Fibroblast of skin of back (primary cell): ENCODE data around the gene CDH4.
"Not testable (repeated sequence)": the region's sequence is repeated elsewhere in the genome, so short reads cannot be mapped to it uniquely, and the experiment has no call there.

Experiments
- DNase-seq: peaks from one replicate; pipeline ENCODE4 v3.0.0-alpha.2; 2013

Gene CDH4

DNA sequence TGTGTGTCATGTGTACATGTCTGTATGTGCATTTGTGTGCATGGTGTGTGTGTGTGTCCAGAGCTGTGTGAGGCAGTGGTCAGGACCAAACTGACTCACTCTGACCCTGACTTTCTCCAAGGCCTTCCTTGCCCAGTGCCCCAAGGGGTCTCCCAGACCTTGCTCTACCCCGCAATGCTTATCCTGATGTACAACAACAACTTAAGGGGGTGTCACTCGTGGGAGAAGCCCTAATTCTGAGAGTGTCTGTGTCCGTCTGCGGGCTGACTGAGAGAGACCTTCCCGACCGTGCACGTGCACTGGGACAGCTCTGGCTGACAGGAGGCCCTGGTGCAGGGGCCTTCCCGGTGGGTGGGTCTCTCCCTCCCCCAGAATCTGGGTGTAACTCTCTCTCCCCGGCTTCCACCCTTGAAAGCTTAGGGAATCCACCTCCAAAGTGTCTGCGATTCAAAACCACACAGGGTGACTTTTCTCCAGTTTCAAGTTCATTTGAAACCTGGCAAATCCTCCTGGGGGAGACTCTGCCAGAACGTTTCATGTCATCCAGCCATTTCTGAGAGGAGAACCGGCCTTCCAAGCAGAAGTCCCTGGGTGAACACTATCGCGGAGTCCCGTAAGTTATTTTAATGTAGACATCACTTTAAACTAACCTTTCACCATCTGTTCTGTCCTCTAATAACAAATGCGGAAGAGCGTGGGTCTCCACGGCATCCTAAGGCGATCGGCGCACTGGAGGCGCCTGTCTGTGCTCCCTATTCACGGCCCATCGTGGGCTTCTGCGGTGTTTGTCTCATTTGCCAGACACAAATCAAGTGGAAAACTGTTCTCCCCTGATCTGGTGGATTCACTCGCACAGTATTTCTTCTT is 588.1 kb downstream of the CDH4 start:
- DNase-seq: no peak

DNA sequence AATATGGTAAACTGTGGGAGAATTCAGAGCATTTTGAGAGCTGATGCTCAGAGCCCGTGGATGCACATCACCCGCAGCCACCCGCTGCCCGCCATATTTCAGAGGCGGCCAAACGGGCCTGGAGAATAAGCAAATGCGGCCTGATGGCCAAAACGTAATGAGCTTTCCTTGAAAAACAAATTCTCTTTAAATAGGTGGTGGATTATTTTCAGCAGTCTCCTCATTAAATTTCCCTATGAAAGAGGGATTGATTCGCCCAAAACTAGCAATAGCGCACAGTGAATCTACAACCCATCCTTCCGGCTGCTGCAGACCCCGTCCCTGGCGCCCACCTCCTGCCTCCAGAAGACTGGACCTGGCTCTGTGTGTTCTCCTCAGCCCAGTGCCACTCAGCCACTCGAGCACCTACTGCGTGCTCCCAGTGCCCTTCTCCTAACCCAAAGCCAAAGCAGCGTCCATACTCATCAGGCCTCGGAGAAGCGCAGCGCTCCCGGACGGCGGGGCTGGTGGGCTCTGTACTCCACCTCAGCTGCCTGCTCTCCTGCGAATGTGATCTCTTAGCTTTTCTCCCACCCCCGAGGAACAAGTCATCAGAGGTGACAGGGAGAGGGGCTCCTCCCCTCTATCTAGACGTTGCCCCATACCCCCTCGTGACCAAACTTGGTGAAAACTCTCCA is 588.9 kb downstream of the CDH4 start:
- no peak for DNase-seq

DNA sequence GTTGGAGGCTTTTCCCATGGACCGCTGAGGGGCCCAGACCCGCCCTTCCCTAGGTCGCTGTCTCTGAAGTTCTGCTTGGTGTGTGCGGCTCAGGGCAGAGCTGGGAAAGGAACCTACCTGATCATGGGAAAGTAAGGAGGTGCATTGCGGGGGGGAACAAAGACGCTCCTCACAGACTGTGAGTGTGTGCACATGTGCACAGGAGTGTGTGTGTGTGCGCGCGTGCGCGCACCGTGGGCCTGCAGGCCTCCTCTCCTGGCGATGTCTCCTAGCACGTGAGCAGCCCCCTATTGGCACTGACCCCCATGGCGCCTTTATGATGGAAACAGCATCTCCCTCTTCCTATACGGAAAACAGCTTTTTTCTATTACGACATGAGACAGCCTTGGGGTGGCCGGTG is 589.5 kb downstream of the CDH4 start:
- no peak for DNase-seq

DNA sequence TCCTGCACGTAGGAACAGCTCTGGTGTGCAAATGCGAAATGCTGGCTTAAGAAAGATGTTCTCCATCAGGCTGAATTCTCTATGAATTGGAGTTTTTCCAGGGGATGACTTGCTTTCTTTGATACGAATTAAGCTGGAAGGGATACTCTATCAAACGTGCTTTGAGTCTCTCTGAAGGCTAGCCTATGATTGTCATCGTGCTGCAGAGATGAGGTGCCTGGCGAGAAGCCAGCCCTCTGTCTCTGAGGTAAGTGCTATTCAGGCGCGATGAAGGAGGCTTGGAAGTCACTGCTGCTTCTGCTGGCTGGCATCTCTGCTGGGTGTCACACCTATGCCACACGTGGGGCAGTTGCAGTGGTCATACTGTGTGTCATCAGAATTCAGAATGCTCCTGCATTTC is 589.9 kb downstream of the CDH4 start:
- DNase-seq: no peak

DNA sequence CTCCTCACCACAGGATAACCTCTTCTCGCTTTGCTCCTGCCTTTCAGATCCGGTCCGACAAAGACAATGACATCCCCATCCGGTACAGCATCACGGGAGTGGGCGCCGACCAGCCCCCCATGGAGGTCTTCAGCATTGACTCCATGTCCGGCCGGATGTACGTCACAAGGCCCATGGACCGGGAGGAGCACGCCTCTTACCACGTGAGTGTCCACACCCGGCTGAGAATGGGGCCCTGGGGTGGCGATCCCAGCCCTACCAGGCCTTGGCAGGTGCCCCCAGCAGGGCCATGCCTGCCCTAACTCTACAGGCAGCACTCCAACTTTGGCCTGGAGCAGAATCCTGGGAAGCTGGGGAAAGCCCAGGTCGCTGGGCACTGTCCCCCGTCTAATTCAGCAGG is 592.6 kb downstream of the CDH4 start:
- no peak for DNase-seq

DNA sequence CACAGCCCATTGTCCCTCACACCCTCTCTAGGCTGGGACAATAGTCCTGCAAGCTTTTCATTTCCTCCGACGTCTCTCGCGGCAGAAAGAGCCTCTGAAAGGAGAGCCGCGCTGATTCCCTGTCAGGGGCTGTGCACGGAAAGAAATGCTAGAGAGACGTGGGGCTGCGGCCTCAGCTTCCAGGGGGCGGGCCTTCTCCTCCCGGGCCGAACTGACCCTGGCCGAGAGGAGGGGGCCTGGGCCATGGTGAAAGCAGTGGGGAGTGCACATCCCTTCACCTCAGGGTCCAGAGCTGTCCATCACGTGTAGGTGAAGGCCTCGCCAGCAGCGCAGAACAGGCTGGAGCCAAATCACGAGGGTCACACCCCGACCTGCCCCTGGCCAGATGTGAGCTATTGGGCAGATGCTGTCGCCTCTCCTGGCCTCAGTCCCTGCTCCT is 593.2 kb downstream of the CDH4 start:
- DNase-seq: no peak

DNA sequence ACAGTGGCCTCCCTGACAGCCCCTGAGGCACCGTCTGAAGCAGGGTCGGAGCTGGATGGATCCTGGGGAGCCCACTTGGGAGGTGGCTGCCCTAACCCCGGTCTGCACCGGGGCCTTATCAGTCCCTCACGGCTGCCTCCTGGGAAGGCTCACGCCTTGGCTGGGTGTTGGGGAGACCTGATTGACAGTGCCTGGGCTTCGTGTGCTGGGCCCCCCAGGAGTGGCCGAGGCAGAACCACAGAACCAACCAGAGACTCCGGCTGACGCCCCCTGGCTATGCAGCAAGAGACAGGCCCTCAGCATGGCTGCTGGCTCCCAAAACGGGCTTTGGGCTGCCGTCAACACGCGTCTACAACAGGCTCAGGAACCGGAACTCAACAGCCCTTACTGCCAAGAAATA is 594.0 kb downstream of the CDH4 start:
- no peak for DNase-seq

DNA sequence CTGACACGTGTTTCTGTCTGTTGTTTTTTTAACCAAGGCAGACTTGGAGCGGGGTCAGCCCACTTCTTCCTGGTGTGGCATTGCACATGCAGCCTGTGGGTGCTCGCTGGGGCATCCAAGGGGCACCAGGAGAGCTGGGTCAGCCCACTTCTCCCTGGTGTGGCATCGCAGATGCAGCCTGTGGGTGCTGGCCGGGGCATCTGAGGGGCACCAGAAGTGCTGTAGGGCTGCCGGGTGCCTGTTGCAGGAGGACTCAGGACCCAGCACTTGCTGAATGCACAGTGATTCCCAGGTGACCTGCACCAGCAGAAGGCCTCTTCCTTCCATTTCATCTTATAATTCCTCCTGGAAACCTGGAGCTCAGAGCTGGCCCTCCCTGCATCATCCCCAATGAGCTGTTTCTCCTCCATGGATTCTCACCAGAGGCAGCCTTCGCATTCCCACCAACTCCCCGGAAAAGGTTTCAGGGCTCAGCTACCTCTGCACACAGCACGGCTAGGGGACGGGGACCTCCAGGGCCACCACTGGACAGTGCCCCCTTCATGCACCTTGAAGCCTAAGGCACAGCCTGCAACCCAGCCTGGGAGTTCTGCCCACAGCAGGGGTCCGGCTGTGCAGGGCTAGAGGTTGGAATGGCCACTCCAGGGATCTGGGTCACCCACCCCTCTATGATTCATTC is 594.8 kb downstream of the CDH4 start:
- DNase-seq: no peak

DNA sequence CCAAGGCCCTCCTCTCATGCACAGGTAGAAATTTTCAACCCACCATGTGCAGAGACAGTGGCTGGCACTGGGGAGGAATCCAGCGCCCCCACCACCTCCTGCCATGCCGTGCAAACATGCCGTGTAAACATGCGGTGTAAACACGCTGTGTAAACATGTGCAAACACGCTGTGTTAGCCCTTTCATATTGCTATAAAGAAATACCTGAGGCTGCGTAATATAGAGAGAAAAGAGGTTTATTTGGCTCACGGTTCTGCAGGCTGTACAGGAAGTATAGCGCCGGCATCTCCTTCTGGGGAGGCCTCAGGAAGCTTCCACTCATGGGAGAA is 595.3 kb downstream of the CDH4 start:
- DNase-seq: no peak

DNA sequence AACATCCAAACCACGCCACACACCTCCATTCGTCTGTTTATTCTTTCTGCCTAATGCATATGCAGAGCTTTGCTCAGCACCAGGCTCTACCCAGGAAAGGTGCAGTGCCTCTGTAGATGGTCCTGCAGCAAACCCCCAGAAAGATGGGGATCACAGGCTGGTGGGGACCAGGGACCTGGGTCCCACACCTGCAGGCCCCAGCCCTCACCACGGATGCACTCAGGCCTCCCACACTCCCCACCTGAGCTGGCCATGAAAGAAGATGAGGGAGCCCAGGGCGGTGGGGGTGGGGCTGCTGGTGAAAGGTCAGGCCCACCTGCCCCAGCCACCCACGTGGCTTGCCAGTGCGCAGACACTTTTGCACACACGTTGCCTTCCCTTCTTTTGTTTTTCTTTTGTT is 595.9 kb downstream of the CDH4 start:
- no peak for DNase-seq

DNA sequence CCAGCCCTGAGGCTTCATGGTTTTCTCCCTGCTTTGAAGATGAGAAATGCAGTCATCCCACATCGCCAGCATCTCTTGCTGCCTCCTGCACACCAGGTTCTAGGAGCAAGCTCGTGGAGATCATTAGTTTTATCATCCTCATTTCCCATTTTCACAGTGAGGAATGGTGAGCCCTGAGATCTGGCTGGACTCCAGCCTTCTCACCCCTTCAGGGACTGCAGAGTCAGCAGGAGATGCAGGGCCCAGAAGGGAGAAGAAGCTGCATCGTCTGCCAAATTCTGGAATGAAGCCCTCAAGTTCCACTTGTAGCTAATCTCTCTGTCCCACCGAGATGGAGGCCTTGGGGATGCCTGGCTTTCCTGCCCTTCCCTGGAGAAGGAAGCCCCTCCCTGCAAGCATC is 596.8 kb downstream of the CDH4 start:
- DNase-seq: no peak

DNA sequence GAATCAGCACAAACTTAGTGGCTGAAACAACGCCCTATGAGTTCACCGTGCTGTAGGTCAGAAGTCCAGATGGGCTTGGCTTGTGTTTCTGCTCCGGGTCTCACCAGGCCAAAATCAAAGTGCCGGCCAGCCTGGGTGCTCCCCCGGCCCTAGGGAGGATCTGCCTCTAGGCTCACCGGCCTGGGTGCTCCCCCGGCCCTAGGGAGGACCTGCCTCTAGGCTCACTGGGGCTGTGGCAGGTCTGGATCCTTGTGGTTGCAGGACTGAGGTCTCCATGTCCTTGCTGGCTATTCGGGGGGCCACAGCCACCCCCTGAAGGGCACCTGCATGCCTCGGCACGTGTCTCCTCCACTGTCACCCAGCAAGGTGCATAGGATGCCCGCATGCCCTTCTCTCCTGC is 597.3 kb downstream of the CDH4 start:
- DNase-seq: no peak

DNA sequence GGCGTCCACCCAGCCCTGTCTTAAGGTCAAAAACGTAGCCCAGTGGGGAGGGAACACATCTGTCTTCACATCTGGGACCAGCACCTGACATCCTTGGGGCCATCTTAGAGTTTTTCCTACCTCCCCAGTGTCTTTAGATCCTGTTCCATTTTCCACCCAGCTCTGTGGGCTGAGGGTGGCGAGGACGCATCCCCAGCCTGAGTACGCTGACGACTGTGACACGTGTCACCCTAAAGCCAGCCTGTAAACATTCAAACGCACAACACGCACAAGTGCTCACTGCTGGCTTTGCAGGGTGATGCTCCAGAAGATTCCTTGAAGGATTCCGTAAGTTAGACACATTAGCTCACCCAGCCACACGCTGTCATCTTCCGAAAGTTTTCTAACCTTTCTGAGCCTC is 597.8 kb downstream of the CDH4 start:
- no peak for DNase-seq

DNA sequence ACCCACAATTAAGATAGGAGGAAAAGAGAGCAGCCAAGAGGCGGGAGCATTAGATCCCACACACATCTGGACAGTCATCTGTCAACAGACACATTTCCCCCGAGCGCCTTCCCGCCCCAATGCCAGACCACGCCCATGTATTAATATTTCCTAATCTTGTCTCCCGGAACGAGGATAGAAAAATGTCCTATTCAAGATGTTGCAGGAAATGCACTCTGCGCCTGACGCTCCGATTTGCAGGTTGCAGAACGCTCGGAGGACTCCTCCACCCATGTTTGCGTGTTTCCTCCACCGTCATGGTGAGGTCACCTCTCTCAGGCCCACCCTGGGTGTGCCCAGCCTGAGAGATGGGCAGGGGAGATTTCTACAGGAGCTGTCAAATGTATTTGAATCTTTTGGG is 598.4 kb downstream of the CDH4 start:
- no peak for DNase-seq

DNA sequence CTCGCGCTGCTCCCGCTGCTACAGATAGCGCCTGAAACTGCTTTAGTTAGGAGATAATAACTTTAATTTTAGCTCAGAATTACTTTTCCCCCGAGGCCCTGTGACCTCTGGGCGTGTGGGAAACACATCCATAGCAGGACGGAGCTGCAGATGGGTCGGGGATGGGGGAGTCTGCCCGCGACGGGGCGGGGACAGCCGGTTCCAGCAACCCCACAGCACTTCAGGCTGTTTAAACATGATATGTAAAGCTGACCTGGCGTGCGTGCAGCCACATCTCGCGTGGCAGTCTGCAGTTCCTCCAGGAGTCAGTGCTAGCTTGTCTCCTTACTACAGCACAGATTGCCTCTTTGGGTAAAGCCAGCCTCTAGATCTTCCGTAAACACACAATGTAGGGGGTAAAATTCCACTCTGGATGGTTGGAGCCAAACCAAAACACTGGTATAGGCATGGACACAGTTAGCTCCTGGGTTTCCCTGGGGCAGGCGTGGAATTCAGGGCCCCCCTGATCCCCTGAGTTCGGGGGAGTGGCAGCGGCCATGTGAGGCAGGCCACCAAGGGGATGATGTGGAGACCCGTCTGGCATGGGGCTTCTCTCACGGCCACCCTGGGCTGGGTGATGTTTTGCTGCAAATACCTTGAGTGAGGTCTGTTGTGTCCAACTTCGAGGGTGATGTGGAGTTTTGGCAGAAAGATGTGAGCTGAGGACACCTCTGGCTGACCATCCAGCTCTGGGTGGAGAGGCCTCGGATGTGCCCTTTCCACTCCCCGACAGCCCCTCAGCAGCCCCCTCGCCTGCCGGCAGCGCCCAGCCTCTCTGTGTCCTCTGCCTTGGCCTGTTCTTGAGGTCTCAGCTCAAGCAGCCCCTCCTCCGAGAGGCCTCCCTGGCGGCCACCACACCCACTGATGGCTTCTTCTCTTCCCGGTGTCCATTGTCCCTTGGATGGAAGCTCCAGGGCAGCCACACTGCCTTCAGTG is 599.2 kb downstream of the CDH4 start:
- no peak for DNase-seq

DNA sequence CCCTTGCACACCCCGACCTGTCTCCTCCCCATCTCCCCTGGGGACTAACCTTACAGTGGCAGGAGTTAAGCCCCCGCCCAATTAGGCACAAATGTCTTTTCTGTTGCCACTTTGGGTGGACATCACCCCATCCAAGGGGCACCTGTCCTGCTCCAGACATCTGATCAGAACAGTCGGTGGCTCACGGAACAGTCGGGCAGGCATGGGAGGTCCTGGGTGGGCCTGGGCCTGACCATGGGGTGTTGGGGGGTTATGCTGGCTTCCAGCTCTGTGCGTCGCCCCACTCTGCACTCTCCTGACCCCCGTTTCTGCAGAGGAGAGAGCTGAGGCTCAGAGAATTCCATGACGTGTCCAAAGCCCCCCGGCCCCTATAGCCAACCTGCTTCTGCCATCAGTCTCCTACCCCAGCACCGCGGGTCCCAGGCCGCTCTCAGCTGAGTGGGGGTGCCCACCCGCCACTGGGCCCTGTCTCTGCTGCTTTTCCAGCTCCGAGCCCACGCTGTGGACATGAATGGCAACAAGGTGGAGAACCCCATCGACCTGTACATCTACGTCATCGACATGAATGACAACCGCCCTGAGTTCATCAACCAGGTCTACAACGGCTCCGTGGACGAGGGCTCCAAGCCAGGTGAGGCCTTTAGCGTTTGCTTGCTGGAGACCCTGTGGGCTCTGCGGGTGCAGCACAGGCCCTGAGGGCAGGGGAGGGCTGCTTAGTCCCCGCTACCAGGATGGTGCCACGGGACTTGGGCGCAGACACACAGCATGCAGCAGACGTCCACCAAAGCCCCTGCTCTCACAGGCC is 600.4 kb downstream of the CDH4 start:
- DNase-seq: no peak

DNA sequence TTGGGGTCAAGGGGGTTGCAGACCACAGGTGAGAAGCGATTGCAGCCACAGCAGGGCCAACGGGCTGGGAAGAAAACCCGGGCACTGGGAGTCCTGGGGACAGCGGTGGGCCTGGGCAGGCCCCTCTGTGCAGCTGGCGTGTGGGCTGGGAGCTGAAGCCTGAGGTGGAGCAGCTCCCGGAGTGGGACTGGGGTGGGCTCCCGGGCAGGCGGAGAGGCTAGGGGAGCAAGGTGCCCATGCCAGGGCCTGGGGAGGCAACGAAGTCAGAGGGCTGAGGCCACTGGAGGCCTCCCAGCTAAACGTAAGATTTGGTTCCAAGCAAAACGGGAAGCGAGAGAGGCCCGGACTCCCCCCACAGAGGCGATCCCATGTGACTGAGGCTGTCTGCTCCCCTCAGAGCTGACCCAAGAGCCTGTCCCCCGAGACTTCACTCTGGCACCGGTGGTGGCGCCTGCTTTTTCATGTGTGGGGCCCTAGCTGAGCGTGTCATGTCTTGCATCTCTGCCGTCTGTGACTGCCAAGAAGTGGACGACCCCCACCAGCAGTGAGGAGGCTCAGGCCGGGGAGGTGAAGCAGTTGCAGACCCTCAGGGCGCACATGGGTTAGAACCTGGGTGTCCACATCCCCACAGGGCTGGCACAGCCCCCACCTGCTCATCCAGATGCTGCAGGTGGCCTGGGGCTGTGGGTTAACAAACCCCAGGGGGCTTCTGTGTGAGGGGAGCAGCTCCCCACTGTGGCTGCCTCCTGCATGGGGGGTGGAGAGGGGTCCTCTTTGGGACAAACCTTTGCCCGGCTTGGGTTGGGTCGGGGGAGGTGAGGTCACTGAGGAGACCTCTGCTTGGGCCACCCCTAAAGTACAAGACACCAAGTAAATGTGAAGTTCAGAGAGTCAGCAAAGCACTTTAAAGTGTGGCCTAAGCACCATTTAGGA is 601.3 kb downstream of the CDH4 start:
- no peak for DNase-seq

DNA sequence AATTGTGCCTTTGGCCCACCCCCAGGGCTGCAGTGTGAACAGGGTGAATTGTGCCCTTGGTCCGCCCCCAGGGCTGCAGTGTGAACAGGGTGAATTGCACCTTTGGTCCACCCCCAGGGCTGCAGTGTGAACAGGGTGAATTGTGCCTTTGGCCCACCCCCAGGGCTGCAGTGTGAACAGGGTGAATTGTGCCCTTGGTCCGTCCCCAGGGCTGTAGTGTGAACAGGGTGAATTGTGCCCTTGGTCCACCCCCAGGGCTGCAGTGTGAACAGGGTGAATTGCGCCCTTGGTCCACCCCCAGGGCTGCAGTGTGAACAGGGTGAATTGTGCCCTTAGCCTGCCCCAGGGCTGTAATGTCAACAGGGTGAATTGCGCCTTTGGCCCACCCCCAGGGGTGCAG is 602.5 kb downstream of the CDH4 start:
- not testable (repeated sequence) for DNase-seq

DNA sequence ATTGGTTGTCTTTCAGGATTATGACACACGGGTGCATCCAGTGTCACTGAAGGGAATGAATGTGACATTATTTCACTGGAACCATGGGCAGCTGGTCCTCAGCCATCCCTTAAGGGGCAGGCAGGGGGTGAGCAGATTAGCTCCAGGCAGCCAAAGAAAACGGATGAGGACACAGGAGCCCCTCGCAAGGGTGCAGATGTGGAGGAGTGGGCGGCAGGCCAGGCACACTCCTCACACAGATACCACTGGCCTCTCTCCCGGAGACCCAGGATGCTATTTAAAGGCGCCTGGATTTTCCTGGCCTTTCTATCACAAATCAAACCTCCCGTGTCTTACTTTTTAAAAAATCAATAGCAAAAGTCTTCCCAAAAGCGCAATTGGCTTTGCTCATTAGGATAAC is 603.2 kb downstream of the CDH4 start:
- no peak for DNase-seq

DNA sequence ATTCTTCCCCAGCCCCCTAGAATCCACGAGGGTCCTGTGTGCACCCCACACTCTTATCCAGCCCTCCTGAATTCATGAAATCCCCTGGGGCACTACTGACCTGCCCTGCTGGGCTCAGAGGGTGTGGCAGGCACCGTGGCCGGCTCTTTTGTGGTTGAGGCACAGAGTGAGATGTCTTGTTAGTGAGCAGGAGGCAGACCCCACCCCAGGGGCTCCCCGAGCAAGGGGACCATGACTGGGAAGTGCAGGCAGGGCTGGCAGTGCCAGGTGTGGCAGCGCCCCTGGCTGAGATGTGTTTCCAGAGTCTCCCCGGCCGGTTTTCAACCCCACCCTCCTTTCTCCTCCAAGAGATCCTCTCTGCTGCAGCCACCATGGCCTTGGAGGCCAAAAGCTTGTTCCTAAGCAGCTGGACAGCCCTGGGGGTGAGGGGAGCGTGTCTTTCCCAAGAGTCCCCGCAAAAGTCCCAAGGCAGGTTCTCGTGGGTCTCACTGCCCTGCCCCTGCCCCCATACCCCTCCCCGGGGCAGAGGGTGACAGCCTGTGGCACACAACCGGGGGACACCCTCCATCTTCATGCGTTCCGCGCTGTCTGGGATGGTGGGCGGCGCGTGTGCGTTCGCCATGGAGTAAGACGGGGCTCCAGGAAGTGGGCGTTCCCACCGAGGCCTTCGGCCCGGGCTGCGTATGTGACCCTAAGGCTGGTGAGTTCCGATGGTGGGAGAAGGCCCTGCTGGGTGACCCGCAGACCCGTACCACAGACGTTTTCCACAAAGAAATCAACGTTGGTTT is 604.8 kb downstream of the CDH4 start:
- DNase-seq: no peak
